ENCODE data around the gene CAMK2D.

CAMK2D gene

GRCh38 chr4:113613503-113613902 is 148.0 kb downstream of the CAMK2D start:
- TF ChIP-seq REST (IDR thresholded peaks at IDR 0.05; ENCODE audit: insufficient read depth in 1 of 2, low read depth in 2 of 2, low read length in 2 of 2) = no peak

GRCh38 chr4:113610537-113610936 is 151.0 kb downstream of the CAMK2D start:
- TF ChIP-seq REST (IDR thresholded peaks at IDR 0.05; ENCODE audit: insufficient read depth in 1 of 2, low read depth in 2 of 2, low read length in 2 of 2) (no peak), SIN3A (IDR thresholded peaks at IDR 0.05; ENCODE audit: borderline replicate concordance, insufficient read depth, low read length) (no peak), POLR2AphosphoS5 (IDR thresholded peaks at IDR 0.05; ENCODE audit: low read depth, low read length) (no peak), FOXP2 (optimal IDR thresholded peaks at IDR 0.05; ENCODE audit: borderline replicate concordance, extremely low read depth, extremely low read length, insufficient read depth) (no peak), TAF1 (IDR thresholded peaks at IDR 0.05; ENCODE audit: borderline replicate concordance, insufficient read depth, low read length) (no peak)

GRCh38 chr4:113607998-113608397 is 153.5 kb downstream of the CAMK2D start:
- no peak for TF ChIP-seq POLR2AphosphoS5 (IDR thresholded peaks at IDR 0.05; ENCODE audit: low read depth, low read length)

DNA sequence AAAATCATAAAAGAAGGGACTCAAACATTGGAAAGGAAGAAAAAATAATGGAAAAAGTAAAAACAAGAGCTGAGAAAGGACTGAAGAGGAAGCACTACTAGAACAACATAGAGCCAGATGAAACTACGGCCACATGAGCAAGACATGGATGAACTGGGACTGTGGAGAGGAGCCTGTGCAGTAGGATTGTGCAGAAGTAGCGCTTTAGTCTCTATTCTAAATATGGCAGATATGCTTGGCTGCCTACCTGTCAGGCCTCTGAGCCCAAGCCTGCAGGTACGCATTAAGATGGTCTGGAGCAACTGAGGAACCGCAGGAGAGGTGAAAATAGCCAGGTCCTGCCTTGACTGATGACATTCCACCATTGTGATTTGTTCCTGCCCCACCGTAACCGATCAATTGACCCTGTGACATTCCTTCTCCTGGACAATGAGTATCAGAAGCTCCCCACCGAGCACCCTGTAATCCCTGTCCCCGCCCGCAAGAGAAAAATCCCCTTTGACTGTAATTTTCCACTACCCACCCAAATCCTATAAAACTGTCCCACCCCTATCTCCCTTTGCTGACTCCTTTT is 154.3 kb downstream of the CAMK2D start:
- TF ChIP-seq SIN3A (IDR thresholded peaks at IDR 0.05; ENCODE audit: borderline replicate concordance, insufficient read depth, low read length) = no peak
- TF ChIP-seq FOXP2 (optimal IDR thresholded peaks at IDR 0.05; ENCODE audit: borderline replicate concordance, extremely low read depth, extremely low read length, insufficient read depth) = no peak
- TF ChIP-seq TAF1 (IDR thresholded peaks at IDR 0.05; ENCODE audit: borderline replicate concordance, insufficient read depth, low read length) = no peak
- TF ChIP-seq POLR2AphosphoS5 (IDR thresholded peaks at IDR 0.05; ENCODE audit: low read depth, low read length) = no peak
- no peak for TF ChIP-seq REST (IDR thresholded peaks at IDR 0.05; ENCODE audit: insufficient read depth in 1 of 2, low read depth in 2 of 2, low read length in 2 of 2)

GRCh38 chr4:113604955-113605354 is 156.6 kb downstream of the CAMK2D start:
- TF ChIP-seq TAF1 (IDR thresholded peaks at IDR 0.05; ENCODE audit: borderline replicate concordance, insufficient read depth, low read length) (no peak), POLR2AphosphoS5 (IDR thresholded peaks at IDR 0.05; ENCODE audit: low read depth, low read length) (no peak), SIN3A (IDR thresholded peaks at IDR 0.05; ENCODE audit: borderline replicate concordance, insufficient read depth, low read length) (no peak), REST (IDR thresholded peaks at IDR 0.05; ENCODE audit: insufficient read depth in 1 of 2, low read depth in 2 of 2, low read length in 2 of 2) (no peak), FOXP2 (optimal IDR thresholded peaks at IDR 0.05; ENCODE audit: borderline replicate concordance, extremely low read depth, extremely low read length, insufficient read depth) (no peak)

All from PFSK-1 (cell line).